Vagina (tissue), 2 donors: ENCODE data around the gene RAN. TPM values are rescaled to one million over a fixed set of nuclear protein-coding genes. Genes with fewer than 3 reads are reported as not detected.
A peak's percentile ranks its signal among the peaks of the same experiment; 100 is the strongest.

Experiments used
- DNase-seq, 2 donors: peaks; one replicate each; pipeline ENCODE4 v3.0.0-alpha.2; 2017; ENCODE audit errors: extremely low spot score in 2 of 2
- H3K27ac ChIP-seq: fragments of 200-600 bp; sonication (generic); one replicate; pipeline ENCODE4 v1.5.1; 2019
- H3K27me3 ChIP-seq: fragments of 200-600 bp; sonication (generic); one replicate; pipeline ENCODE4 v1.5.1; 2019
- H3K36me3 ChIP-seq, 2 donors: fragments of 200-600 bp; sonication (generic); one replicate each; pipeline ENCODE4 v1.5.1; 2017 to 2019
- H3K4me1 ChIP-seq: fragments of 200-600 bp; sonication (generic); one replicate; pipeline ENCODE4 v1.5.1; 2019
- H3K4me3 ChIP-seq, 2 donors: fragments of 200-600 bp; sonication (generic); 1 replicate in 1 of 2; 2 replicates in 1 of 2; pipeline ENCODE4 v1.5.1; 2016 to 2019
- H3K9me3 ChIP-seq: fragments of 200-600 bp; sonication (generic); one replicate; pipeline ENCODE4 v1.5.1; 2019
- CTCF ChIP-seq, 3 experiments: fragments of 450-650 bp in 2 of 3; fragments of 200-600 bp in 1 of 3; sonication (generic) in 1 of 3; IDR thresholded peaks; one replicate each; pipeline ENCODE4 v1.5.1; 2017 to 2019; ENCODE audit warnings: antibody characterized with exemption in 3 of 3, mild to moderate bottlenecking in 2 of 3, moderate library complexity in 2 of 3
- POLR2A ChIP-seq, 2 donors: fragments of 450-650 bp; IDR thresholded peaks; one replicate each; pipeline ENCODE4 v1.6.1; 2017; ENCODE audit warnings: antibody characterized with exemption in 2 of 2, mild to moderate bottlenecking in 2 of 2, moderate library complexity in 2 of 2
- POLR2AphosphoS5 ChIP-seq, 2 donors: sonication (generic); formaldehyde crosslinking; IDR thresholded peaks; one replicate each; pipeline ENCODE4 v1.9.0; 2017; ENCODE audit warnings: antibody characterized with exemption in 2 of 2, mild to moderate bottlenecking in 2 of 2, low read depth in 1 of 2; ENCODE audit not compliant: insufficient read depth in 1 of 2
- intact Hi-C: fragments of 100-400 bp; cut with DNase I; formaldehyde crosslinking; loops from one replicate; pipeline ENCODE4 v1.15.1; 2023
- total RNA-seq: library from RNA; depleted of rRNA; stranded (reverse); fragments of >200 nt; gene quantifications from one replicate; pipeline ENCODE4 v1.2.3, GENCODE V29; 2016

Gene RAN
- 250 TPM for total RNA-seq

- peak in 1 of 2 donors; percentile 93 for DNase-seq
- Histone ChIP-seq H3K9me3 (no peaks in the 10 kb centered on the region), H3K27ac (peak within 1 kb of the TSS; percentile 90), H3K4me3 (peak within 1 kb of the TSS; percentile 70 to 86), H3K36me3 (peaks cover 4 to 32% of the 10 kb centered on the region in 2 donors), H3K4me1 (peaks cover 38% of the 10 kb centered on the region), H3K27me3 (no peaks in the 10 kb centered on the region)
- intact Hi-C loops: no loop called here
- TF ChIP-seq CTCF (IDR thresholded peaks at IDR 0.05): no peak
- TF ChIP-seq POLR2AphosphoS5 (IDR thresholded peaks at IDR 0.05; ENCODE audit: insufficient read depth in 1 of 2, low read depth in 1 of 2): peak in 1 of 2 donors; percentile 22
- peak in 1 of 2 donors; percentile 58 for TF ChIP-seq POLR2A (IDR thresholded peaks at IDR 0.05)
Observed at GRCh38 chr12:130871286-130872178, at the start of gene RAN. RAN (plus strand) TSS chr12:130872066; CDS start chr12:130872594, 528 bp downstream.

- H3K4me1 ChIP-seq: peaks cover 5% of the 10 kb centered on the region
- H3K36me3 ChIP-seq: peaks cover 0 to 18% of the 10 kb centered on the region in 2 donors
- TF ChIP-seq POLR2A (IDR thresholded peaks at IDR 0.05) (no peak), POLR2AphosphoS5 (IDR thresholded peaks at IDR 0.05; ENCODE audit: insufficient read depth in 1 of 2, low read depth in 1 of 2) (no peak), CTCF (IDR thresholded peaks at IDR 0.05) (no peak)
- intact Hi-C loops: no loop called here
- H3K4me3 ChIP-seq: no peak overlapping the region
- H3K27me3 ChIP-seq: no peaks in the 10 kb centered on the region
- no peak overlapping the region for H3K27ac ChIP-seq
- H3K9me3 ChIP-seq: no peaks in the 10 kb centered on the region
- DNase-seq: no peak
Observed at GRCh38 chr12:130825771-130826150, 46.1 kb upstream of the RAN start.

GRCh38 chr12:130826151-130826801 is 45.6 kb upstream of the RAN start:
- Histone ChIP-seq H3K36me3 (peaks cover 0 to 18% of the 10 kb centered on the region in 2 donors), H3K9me3 (no peaks in the 10 kb centered on the region), H3K27ac (no peak overlapping the region), H3K27me3 (no peaks in the 10 kb centered on the region), H3K4me3 (no peak overlapping the region), H3K4me1 (peaks cover 5% of the 10 kb centered on the region)
- DNase-seq: no peak
- TF ChIP-seq CTCF (IDR thresholded peaks at IDR 0.05) (peak in 2 of 3 experiments; percentile 20 to 24), POLR2AphosphoS5 (IDR thresholded peaks at IDR 0.05; ENCODE audit: insufficient read depth in 1 of 2, low read depth in 1 of 2) (no peak)
- intact Hi-C loops: no loop called here

GRCh38 chr12:130827432-130827831 is 44.4 kb upstream of the RAN start:
- Histone ChIP-seq H3K9me3 (no peaks in the 10 kb centered on the region), H3K4me1 (peaks cover 7% of the 10 kb centered on the region), H3K27ac (peak overlapping the region; percentile 58), H3K4me3 (no peak overlapping the region), H3K36me3 (peaks cover 0 to 17% of the 10 kb centered on the region in 2 donors), H3K27me3 (no peaks in the 10 kb centered on the region)
- no peak for TF ChIP-seq POLR2AphosphoS5 (IDR thresholded peaks at IDR 0.05; ENCODE audit: insufficient read depth in 1 of 2, low read depth in 1 of 2)
- TF ChIP-seq POLR2A (IDR thresholded peaks at IDR 0.05): no peak
- TF ChIP-seq CTCF (IDR thresholded peaks at IDR 0.05): no peak
- no peak for DNase-seq
- intact Hi-C loops: no loop called here
